ENCODE data around the gene ZNF311. TPM values are rescaled to one million over a fixed set of nuclear protein-coding genes. Genes with fewer than 3 reads are reported as not detected.

ZNF311 gene
- total and polyA plus RNA-seq, 9 of the 15 experiments (the other 6 are each of a cell fraction or from before 2014, with no cell fraction given) = 5.1 to 10.0 (median 7.5) TPM

DNA sequence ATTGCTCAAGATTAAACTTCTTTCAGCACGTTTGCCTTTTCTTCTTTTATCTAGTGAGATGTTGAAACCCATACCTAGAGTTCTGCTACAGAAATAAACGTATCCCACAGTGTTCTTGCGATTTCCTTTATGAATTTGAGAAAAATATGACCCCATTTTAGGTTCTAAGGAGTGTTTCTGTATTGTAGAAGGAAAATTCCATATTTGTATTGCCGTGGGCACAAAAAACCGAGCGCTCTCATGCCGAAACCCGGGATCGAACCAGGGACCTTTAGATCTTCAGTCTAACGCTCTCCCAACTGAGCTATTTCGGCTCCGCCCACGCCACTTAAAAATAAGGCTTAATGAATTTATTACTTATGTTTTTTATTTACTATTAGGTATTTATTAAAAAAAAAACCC, 23.7 kb downstream of the ZNF311 start (continued):
- TF ChIP-seq RFX1 (IDR thresholded peaks at IDR 0.05) (no peak), POLR3A (IDR thresholded peaks at IDR 0.05; ENCODE audit: borderline replicate concordance, extremely low read depth, insufficient read depth, insufficient read length) (peak; percentile 73), MXI1 (IDR thresholded peaks at IDR 0.05; ENCODE audit: low read depth, low read length) (peak; percentile 29; the same call in 1 of the 2 replicates), MIER1 (IDR thresholded peaks at IDR 0.05; ENCODE audit: low read depth) (no peak), ADNP (tag; IDR thresholded peaks at IDR 0.05) (peak; percentile 98), SAP30 (IDR thresholded peaks at IDR 0.05; ENCODE audit: borderline replicate concordance, insufficient read depth, low read depth, low read length, poor library complexity, severe bottlenecking) (no peak), SMARCB1 (IDR thresholded peaks at IDR 0.05; ENCODE audit: insufficient read length, low read depth) (no peak), RFX5 (IDR thresholded peaks at IDR 0.05; ENCODE audit: low read depth, low read length) (peak; percentile 14; the same call in 1 of the 2 replicates), BDP1 (IDR thresholded peaks at IDR 0.05; ENCODE audit: insufficient read depth, insufficient read length) (peak; percentile 32), ZNF133 (CRISPR knock-in tag; IDR thresholded peaks at IDR 0.05) (no peak), YY1 (IDR thresholded peaks at IDR 0.05; ENCODE audit: borderline replicate concordance in 1 of 3, control insufficient read depth in 1 of 3, extremely low read depth in 1 of 3, insufficient read depth in 3 of 3, insufficient read length in 1 of 3, insufficient replicate concordance in 2 of 3, low read depth in 1 of 3, low read length in 2 of 3) (no peak), TBP (optimal IDR thresholded peaks at IDR 0.05; ENCODE audit: low read depth, low read length) (peak; percentile 94), TAF7 (tag; IDR thresholded peaks at IDR 0.05) (peak; percentile 49; the same call in 1 of the 2 replicates), TBL1XR1 (IDR thresholded peaks at IDR 0.05; ENCODE audit: low read length in 2 of 2) (peak in 1 of 2 experiments; percentile 33; a peak in 2 of 4 replicates), THRAP3 (IDR thresholded peaks at IDR 0.05; ENCODE audit: borderline replicate concordance) (no peak; the same call in 1 of the 2 replicates), PHF8 (IDR thresholded peaks at IDR 0.05; ENCODE audit: borderline replicate concordance, low read length) (0 out of 2 replicates have a peak, but pooled peaks have one; percentile 1), GATAD2B (IDR thresholded peaks at IDR 0.05; ENCODE audit: borderline replicate concordance) (peak; percentile 42; the same call in 1 of the 2 replicates), SRSF7 (optimal IDR thresholded peaks at IDR 0.05; ENCODE audit: low read depth, low read length) (no peak), SIN3B (IDR thresholded peaks at IDR 0.05; ENCODE audit: low read depth) (0 out of 2 replicates have a peak, but pooled peaks have one; percentile 15)
- TF ChIP-seq, protein P1, sequence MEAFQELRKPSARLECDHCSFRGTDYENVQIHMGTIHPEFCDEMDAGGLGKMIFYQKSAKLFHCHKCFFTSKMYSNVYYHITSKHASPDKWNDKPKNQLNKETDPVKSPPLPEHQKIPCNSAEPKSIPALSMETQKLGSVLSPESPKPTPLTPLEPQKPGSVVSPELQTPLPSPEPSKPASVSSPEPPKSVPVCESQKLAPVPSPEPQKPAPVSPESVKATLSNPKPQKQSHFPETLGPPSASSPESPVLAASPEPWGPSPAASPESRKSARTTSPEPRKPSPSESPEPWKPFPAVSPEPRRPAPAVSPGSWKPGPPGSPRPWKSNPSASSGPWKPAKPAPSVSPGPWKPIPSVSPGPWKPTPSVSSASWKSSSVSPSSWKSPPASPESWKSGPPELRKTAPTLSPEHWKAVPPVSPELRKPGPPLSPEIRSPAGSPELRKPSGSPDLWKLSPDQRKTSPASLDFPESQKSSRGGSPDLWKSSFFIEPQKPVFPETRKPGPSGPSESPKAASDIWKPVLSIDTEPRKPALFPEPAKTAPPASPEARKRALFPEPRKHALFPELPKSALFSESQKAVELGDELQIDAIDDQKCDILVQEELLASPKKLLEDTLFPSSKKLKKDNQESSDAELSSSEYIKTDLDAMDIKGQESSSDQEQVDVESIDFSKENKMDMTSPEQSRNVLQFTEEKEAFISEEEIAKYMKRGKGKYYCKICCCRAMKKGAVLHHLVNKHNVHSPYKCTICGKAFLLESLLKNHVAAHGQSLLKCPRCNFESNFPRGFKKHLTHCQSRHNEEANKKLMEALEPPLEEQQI (IDR thresholded peaks at IDR 0.05) = peak; percentile 10
- TF ChIP-seq, protein P2, sequence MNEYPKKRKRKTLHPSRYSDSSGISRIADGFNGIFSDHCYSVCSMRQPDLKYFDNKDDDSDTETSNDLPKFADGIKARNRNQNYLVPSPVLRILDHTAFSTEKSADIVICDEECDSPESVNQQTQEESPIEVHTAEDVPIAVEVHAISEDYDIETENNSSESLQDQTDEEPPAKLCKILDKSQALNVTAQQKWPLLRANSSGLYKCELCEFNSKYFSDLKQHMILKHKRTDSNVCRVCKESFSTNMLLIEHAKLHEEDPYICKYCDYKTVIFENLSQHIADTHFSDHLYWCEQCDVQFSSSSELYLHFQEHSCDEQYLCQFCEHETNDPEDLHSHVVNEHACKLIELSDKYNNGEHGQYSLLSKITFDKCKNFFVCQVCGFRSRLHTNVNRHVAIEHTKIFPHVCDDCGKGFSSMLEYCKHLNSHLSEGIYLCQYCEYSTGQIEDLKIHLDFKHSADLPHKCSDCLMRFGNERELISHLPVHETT (CRISPR knock-in tag; conservative IDR thresholded peaks at IDR 0.05 in 1 of 2, IDR thresholded peaks at IDR 0.05 in 1 of 2) = no peak; a peak in 1 of 4 replicates
